GM18511 (cell line): ENCODE data around the gene NSF.
A peak's percentile ranks its signal among the peaks of the same experiment; 100 is the strongest.
"Not testable (repeated sequence)": the region's sequence is repeated elsewhere in the genome, so short reads cannot be mapped to it uniquely, and the experiment has no call there.

Experiments
- ATAC-seq: cut with Tn5 transposase; IDR thresholded peaks from one replicate; pipeline ENCODE4 v1.9.1; 2021; ENCODE audit warnings: mild to moderate bottlenecking, moderate library complexity; ENCODE audit not compliant: unreplicated experiment

NSF gene

GRCh38 chr17:46590157-46591146 lies at the start of gene NSF:
NSF (plus strand) TSS chr17:46590669; CDS start chr17:46590776, 107 bp downstream.
- ATAC-seq = peak; percentile 78

DNA sequence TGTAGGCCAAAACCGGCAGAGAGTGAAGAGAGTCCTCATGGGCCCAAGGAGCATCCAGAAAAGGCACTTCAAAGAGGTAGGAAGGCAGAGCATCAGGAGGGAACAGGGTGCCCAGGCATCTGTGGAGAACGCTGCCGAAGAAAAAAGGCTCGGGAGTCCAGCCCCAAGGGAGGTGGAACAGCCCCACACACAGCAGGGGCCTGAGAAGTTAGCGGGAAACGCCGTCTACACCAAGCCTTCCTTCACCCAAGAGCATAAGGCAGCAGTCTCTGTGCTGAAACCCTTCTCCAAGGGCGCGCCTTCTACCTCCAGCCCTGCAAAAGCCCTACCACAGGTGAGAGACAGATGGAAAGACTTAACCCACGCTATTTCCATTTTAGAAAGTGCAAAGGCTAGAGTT lies 41.9 kb upstream of the NSF start:
- ATAC-seq = not testable (repeated sequence)

DNA sequence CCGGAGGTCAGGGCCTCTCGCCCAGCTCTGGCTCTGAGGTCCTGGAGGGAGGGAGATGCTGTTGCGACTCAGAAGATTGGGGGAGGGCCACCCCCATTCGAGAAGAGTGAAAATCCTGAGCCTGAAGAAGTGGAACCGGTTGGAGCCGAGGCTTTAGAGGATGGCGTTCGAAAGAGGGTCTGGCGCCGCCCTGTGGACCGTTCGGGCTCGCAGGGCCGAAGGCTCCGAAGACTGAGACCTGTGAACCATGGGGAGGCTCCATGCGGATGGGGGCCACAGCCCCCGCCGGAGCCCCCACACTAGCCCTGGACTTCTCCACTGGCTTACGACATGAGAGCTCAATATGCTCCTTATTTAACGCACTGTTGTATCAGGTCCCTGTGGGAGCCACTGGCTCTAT lies 31.3 kb upstream of the NSF start:
- not testable (repeated sequence) for ATAC-seq

- not testable (repeated sequence) for ATAC-seq
These were observed 30.4 kb upstream of the NSF start for GRCh38 chr17:46560048-46560447.

- not testable (repeated sequence) for ATAC-seq
These were observed 24.2 kb upstream of the NSF start for GRCh38 chr17:46566284-46566683.

- ATAC-seq = not testable (repeated sequence)
These were observed 23.5 kb upstream of the NSF start for GRCh38 chr17:46566980-46567379.

GRCh38 chr17:46571796-46572195 lies 18.7 kb upstream of the NSF start:
- not testable (repeated sequence) for ATAC-seq

GRCh38 chr17:46579083-46580075 lies 11.1 kb upstream of the NSF start, which contains the start of gene ARL17A:
ARL17A (minus strand) TSS chr17:46579691; CDS start chr17:46576322, 3,369 bp downstream.
- ATAC-seq = peak; percentile 89

- peak; percentile 10 for ATAC-seq
These were observed 10.4 kb upstream of the NSF start for GRCh38 chr17:46580082-46580481.

GRCh38 chr17:46585444-46585843 lies 5.0 kb upstream of the NSF start:
- not testable (repeated sequence) for ATAC-seq

GRCh38 chr17:46591332-46591731 lies 863 bp downstream of the NSF start:
- ATAC-seq = not testable (repeated sequence)

- peak; percentile 65 for ATAC-seq
These were observed 8.0 kb downstream of the NSF start for GRCh38 chr17:46598344-46598931.

DNA sequence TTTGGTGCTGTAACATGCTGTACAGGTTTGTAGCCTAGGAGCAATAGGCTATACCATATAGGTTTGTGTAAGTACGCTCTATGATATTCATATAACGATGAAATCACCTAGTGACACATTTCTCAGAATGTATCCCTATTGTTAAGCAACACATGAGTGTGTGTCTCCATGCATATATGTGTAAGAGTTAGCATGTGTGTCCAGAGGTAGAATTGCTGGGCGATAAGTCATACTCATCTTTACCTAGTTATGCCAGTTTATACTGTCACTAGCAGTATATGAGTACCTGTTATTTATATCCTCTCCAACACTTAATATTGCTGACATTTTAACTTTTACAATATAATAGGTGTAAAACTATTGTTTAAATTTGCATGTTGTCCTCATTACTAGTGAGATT lies 10.3 kb downstream of the NSF start:
- not testable (repeated sequence) for ATAC-seq

DNA sequence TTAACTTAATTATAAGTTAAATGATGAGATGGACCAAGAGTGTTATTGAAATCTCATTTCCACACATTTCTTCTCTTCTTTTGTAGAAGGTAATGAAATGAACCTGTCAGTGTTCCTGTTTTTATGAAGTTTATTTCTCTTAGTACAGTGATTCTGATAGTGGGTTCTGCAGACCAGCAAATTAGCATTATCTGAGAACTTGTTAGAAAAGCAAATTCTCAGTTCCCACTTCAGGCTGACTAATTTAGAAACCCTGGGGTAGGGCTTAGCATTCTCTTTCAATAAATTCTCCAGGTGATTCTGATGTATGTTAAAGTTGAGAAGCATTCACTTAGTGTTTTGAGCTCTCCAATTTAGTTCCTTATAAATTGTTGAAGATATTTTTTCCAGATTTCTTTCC lies 12.7 kb downstream of the NSF start:
- peak; percentile 68 for ATAC-seq

- ATAC-seq = not testable (repeated sequence)
These were observed 20.8 kb downstream of the NSF start for GRCh38 chr17:46611304-46611703.

DNA sequence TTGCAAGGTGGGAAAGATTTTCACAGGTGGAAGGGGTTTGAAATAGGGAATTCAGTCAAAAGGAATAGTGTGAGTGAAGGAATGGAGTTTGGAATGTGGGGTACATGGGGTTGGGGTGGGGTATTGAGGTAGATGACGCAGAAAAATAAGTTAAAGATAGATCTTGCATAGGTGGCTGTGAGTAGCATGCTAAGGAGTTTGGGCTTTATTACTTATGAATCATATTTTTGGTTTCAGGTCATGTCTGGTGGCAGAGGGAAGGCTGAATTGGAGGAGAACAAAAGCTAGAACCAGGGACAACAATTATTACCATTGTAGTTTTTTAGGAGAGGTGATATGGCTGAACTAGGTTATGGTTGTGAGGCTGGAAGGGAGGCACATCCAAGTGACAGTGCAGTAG lies 23.4 kb downstream of the NSF start:
- not testable (repeated sequence) for ATAC-seq

GRCh38 chr17:46617121-46617520 lies 26.7 kb downstream of the NSF start:
- ATAC-seq = not testable (repeated sequence)

GRCh38 chr17:46618975-46619374 lies 28.5 kb downstream of the NSF start:
- ATAC-seq = not testable (repeated sequence)

DNA sequence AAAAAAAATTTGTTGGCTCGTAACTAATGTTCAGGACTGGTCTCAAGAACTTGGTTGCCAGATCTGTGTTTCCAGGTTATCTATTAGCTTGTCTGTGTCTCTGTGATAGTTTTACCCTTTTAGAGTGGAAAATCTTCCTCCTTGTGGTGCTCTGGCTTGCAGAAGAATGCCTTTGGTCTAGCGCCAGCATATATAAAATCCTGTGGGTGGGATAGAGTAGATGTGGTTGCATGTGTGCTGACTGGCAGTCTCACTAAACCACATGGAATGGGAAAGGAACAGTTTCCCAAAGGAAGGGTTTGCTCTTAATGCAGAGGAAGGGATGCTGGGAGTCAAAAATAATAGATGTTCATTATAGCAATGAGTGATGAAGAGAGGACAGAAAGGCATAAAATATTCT lies 33.3 kb downstream of the NSF start:
- ATAC-seq = not testable (repeated sequence)

- not testable (repeated sequence) for ATAC-seq
These were observed 34.3 kb downstream of the NSF start for GRCh38 chr17:46624726-46625125.
